GM12872 (cell line): Measurements from ENCODE around the gene OR2T3.
"Not testable (repeated sequence)": the region's sequence is repeated elsewhere in the genome, so short reads cannot be mapped to it uniquely, and the experiment has no call there.

Experiments used
- TF ChIP-seq, protein P1 (sequence below): IDR thresholded peaks from 3 replicates; pipeline ENCODE4 v1.5.1; 2011; ENCODE audit warnings: low read depth, mild to moderate bottlenecking, low read length, moderate library complexity; ENCODE audit not compliant: insufficient read depth

The OR2T3 gene, protein sequence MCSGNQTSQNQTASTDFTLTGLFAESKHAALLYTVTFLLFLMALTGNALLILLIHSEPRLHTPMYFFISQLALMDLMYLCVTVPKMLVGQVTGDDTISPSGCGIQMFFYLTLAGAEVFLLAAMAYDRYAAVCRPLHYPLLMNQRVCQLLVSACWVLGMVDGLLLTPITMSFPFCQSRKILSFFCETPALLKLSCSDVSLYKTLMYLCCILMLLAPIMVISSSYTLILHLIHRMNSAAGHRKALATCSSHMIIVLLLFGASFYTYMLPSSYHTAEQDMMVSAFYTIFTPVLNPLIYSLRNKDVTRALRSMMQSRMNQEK

DNA sequence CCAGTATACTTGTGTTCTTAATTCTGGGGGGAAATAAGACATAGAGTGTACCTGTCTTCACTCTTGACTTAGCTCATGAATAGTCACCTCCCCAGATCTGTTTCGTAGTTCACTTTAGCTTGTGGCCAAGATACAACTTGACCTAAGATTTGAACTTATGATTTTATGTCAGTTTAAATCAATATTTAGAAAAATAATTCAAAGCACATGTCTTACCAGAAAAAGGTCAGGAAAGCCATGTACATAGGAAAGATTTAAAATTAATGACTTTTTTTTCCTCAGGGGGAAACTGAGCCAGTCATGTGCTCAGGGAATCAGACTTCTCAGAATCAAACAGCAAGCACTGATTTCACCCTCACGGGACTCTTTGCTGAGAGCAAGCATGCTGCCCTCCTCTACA is at the start of gene OR2T3:
TSS of gene OR2T3 (plus strand) at position 301 of the 400 bp plus-strand sequence. CDS start at position 301, 0 bp downstream.
- TF ChIP-seq, protein P1, sequence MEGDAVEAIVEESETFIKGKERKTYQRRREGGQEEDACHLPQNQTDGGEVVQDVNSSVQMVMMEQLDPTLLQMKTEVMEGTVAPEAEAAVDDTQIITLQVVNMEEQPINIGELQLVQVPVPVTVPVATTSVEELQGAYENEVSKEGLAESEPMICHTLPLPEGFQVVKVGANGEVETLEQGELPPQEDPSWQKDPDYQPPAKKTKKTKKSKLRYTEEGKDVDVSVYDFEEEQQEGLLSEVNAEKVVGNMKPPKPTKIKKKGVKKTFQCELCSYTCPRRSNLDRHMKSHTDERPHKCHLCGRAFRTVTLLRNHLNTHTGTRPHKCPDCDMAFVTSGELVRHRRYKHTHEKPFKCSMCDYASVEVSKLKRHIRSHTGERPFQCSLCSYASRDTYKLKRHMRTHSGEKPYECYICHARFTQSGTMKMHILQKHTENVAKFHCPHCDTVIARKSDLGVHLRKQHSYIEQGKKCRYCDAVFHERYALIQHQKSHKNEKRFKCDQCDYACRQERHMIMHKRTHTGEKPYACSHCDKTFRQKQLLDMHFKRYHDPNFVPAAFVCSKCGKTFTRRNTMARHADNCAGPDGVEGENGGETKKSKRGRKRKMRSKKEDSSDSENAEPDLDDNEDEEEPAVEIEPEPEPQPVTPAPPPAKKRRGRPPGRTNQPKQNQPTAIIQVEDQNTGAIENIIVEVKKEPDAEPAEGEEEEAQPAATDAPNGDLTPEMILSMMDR = not testable (repeated sequence)

DNA sequence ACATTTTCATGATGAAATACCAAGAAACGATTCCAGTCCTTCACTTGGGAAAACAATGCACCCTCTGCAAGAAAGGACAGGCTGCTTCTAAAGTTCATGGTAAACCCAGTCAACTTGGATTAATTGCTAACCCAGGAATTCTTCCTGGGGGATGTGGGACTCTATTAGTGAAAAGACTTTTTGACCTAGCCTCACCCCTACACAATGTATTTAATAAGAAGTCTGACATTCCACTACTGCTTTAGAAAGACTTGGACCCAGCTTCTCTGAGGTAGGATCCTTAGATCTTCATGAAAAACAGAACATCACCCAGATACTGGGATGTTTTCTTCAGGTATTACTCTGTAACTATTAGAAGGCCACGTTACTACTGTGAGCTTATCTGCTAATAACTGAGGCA is 27.8 kb upstream of the OR2T3 start, which contains the start of gene OR2T2:
TSS of gene OR2T2 (plus strand) at position 239 of the 400 bp plus-strand sequence. CDS start 7,161 bp downstream, outside the sequence.
- TF ChIP-seq, protein P1 = not testable (repeated sequence)

DNA sequence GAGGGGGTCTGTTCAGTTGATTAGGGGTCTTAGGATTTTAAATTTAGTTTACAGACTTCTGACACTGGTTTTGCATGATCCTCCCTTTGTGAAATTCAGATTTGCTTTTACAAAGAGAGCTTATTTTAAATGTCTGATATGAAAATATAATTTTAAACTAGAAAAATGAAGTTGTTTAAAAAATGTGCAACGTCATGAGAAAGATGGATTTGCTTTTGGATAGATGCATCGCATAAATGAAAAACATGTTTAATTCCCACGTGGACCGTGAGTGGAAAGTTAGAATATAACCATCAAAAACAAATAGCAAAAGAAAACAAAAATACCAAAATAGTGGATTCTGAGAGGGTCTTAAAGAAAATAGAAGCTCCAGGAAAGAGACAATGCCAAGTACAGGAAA is 2.0 kb upstream of the OR2T3 start:
- TF ChIP-seq, protein P1 = no peak

DNA sequence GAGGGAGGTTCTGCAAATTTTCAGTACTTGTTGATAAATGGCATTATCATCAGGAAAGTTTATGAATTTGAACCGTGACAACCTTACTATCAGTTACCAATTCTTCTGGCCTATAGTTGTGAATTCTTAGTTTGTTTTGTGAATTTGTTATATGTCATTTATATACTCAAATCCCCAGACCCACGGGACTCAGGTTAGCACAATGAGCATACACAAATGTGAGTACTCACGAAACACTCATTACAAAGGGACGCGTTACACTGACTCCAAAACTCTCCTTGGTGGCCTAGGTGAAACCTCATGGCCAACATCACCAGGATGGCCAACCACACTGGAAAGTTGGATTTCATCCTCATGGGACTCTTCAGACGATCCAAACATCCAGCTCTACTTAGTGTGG is 15.1 kb downstream of the OR2T3 start, which contains the start of gene OR2T5:
TSS of gene OR2T5 (plus strand) at position 301 of the 400 bp plus-strand sequence. CDS start at position 301, 0 bp downstream.
- TF ChIP-seq, protein P1 = not testable (repeated sequence)

DNA sequence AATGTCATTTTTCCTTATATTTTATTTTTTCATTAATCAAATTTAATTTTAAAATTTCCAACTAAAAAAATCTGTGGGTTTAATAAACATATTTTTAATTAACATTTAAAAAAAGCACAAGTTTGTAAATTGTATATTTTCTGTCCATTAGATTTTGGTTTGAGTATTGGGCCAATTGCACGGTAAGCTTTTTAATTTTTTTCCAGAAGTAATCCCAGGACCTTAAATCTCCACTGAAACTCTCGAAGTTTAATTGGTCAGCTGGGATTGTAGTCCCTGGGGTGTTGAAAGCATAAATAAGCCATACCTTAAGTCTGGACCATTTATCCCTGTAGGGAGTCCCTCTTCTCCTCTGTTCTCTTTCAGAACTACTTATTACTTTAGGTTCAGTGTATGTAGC is 34.6 kb downstream of the OR2T3 start, which contains the start of gene OR2G6:
TSS of gene OR2G6 (plus strand) at position 301 of the 400 bp plus-strand sequence. CDS start 13,574 bp downstream, outside the sequence.
- TF ChIP-seq, protein P1 = not testable (repeated sequence)

DNA sequence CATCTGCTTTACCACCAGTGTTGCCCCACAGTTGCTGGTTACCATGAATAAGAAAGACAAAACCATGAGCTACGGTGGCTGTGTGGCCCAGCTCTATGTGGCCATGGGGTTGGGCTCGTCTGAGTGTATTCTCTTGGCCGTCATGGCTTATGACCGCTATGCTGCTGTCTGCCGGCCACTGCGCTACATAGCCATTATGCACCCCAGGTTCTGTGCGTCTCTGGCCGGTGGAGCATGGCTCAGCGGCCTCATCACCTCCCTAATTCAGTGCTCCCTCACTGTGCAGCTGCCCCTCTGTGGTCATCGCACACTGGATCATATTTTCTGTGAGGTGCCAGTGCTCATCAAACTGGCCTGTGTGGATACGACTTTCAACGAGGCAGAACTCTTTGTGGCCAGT is 48.7 kb downstream of the OR2T3 start:
- TF ChIP-seq, protein P1 = no peak
